Astrocyte of the hippocampus (primary cell): ENCODE measurements around the gene FRAS1.
"Not testable (repeated sequence)": the region's sequence is repeated elsewhere in the genome, so short reads cannot be mapped to it uniquely, and the experiment has no call there.

ENCODE experiments used
- DNase-seq: peaks from one replicate; pipeline ENCODE4 v3.0.0; 2011; ENCODE audit warnings: low read depth, low spot score

FRAS1 gene

DNA sequence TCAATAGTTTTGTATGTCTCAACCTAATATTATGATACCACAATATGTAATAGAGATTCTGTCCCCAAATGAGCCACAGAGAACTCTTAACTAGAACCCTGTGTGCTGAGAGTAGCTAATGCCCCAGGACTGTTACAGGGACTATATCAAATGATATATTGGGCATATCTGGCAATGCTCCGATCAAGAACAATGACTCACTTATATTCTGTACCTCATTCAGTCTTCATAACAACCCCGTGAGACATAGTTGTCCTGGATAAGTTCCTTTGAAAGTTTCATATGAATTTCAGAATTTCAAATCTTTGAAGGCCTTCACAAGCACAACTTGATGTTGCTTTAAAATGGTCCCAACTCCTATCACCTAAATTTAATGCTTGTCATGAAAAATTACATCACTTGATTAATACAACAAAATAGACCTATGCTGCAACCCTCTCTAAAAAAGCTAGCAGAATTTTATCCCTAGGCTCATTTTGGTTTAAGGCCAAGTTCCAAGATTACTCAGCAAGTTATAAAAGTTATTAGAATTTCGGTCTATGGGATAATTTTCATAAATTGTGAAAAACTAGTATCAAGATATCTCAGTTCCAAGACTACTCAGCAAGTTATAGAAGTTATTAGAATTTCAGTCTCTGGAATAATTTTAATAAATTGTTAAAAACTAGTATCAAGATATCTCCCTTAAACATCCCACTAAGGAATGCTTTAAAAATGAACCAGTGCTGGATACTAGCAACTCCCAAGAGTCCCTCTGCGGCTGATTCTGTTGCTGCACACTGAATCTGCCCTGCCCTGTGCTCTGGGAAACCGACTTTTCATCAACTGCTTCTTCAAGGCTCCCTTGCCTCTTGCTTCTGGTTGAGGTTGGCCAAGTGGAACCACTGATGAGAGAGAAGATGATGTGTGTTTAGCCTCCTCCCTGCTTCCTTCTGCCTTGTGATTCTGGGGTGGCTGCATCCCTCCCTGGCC is 488.4 kb downstream of the FRAS1 start:
- no peak for DNase-seq

DNA sequence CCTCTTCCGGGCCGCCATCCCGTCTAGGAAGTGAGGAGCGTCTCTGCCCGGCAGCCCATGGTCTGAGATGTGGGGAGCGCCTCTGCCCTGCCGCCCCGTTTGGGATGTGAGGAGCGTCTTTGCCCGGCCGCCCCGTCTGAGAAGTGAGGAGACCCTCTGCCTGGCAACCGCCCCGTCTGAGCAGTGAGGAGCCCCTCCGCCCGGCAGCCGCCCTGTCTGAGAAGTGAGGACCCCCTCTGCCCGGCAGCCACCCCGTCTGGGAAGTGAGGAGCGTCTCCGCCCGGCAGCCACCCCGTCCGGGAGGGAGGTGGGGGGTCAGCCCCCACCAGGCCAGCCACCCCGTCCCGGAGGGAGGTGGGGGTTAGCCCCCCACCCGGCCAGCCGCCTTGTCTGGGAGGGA is 490.8 kb downstream of the FRAS1 start:
- not testable (repeated sequence) for DNase-seq

DNA sequence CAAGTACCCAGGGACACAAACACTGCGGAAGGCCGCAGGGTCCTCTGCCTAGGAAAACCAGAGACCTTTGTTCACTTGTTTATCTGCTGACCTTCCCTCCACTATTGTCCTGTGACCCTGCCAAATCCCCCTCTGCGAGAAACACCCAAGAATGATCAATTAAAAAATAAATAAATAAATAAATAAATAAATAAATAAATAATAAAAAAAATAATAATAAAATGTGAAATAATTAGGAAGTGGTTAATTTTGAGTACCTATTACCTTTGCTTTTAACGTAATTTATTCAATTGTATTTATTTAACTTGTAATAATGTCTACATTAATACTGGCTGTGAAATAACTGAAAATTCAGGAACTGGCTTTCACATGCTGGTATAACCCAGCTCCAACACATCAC is 491.8 kb downstream of the FRAS1 start:
- not testable (repeated sequence) for DNase-seq

DNA sequence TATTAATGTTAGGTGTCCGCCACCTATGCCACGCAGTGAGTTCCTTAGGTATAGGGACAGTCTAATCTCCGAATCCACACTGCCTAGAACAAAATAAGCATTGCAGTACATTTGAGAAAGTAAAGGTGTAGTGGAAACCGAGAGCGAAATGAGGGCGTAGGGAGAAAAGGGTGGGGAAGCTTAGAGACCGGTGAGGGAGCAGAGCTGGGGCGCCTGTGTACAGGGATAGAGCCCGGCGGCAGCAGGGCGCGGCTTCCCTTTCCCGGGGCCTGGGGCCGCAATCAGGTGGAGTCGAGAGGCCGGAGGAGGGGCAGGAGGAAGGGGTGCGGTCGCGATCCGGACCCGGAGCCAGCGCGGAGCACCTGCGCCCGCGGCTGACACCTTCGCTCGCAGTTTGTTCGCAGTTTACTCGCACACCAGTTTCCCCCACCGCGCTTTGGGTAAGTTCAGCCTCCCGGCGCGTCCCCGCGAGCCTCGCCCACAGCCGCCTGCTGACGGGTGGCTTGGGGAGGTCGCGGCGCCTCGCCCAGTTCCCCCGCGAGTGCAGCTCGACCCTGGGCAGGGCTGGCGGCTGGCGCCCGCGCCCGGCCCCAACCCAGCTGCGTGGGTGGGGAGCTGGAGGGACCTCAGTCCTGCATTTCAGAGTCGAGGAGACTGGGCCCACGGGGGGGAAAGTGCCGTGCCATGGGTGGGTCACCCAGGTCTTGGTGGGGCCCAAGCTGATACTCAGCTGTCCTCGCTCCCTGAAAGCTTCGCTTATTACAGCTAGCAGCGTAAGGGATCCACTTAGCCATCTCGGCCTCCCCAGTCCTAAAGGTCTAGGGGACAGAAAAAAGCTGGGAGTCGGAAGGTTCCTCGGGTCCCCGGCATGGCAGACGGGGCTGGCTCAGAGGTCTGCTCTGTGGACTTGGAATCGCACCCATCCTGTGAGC is 494.6 kb downstream of the FRAS1 start, which contains the start of gene ANXA3:
Gene ANXA3 (plus strand): TSS at position 351 of the 932 bp plus-strand sequence. CDS start 2,704 bp downstream, outside the sequence.
- peak; percentile 68 for DNase-seq

DNA sequence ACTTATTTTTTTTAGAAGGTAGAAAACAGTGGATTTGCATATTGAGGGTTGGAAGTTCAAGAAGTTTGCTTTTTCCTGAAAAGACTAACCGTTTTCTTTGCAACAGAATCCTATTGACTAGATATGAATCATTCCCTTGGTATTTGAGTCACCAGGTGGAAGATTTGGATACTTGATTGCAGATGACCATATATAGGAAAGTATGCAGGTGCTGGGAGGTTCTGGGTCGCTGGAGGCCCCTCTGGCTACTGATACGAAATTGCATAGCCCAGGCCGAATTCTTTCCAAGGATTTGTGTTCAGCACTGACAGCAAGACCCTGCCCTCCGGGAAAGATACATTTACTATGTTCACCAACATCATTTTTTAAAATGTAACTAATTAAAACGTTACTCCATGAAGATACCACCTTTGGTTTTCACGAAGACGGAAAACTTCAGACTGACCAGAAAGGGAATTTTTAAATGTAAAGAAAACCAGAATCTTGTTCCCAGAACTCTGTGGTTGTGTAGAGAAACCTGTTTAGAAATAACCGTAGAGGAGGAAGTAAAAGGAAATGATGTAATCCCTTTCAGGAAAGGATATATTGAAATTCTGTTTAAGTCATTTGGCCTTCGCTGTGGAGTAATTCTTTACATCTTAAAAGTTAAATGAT is 495.4 kb downstream of the FRAS1 start:
- DNase-seq: peak; percentile 78

DNA sequence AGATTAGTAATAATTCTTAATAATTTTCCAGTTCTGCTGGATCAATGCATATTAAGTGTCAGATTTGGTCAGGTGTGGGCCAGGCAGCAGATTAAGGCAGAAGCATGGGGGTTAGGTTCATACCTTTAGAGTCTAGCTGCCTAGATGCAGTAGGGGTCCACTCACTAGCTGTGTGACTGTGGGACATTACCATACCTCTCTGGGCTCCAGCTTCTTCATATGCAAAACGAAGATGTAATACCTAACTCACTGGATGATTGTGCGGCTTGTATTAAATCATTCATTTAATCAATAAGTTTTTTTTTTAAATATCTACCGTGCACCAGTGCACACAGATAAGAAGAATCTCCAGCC is 495.9 kb downstream of the FRAS1 start:
- no peak for DNase-seq

DNA sequence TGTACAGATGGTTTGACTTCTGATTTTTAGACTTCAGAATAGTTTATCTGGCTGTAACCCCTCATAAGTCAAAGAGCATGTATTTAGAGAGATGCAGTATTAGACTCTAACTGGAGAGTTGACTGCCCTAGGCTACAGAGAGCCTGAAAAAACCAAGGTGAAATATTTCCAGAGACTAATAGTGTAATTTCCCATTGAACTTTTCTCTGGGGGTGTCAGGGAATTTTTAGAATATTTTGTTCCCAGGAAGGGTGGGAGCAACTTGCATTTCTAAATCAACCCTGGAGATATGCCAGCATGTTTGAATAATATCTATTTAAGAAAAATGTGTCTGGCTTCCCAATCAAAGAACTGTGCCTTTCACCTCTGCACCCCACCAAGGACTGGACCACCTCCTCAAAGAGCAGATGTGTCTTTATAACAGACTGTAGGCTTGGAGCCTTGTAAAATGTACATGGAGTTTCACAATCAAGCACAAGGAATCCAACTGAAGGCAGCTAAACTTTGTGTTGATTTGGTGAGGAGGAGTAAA is 496.5 kb downstream of the FRAS1 start:
- DNase-seq: no peak

DNA sequence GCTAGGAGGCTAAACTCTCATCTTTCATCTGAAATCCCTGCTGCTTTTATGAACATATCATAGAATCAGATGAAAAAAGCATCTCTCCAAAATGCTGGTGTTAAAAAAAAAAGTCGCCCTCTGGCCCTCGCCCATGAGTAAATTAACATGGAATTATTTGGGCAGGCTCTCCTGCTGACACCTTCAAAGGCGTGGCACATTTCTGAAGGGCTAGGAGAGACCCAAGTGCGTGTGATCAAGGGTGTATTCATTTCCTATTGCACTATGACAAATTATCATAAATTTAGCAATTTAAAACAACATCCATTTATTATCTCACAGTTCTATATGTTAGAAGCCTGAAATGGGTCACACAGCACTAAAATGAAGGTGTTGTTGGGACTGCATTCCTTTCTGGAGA is 499.5 kb downstream of the FRAS1 start:
- no peak for DNase-seq

DNA sequence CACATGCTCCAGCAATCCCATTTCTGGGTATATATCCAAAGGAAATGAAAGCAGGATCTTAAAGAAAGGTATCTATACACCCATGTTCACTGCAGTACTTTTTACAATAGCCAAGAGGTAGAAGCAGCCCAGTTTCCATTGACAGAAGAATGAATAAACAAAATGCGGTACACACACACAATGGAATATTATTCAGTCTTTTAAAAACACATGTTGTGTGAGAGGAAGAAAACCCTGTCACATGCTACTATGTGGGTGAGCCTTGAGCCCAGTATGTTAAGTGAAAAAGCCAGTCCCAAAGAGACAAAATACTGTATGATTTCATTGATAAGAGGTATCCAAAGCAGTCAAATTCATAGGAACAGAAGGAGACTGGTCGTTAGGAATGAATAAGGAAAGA is 500.7 kb downstream of the FRAS1 start:
- no peak for DNase-seq

DNA sequence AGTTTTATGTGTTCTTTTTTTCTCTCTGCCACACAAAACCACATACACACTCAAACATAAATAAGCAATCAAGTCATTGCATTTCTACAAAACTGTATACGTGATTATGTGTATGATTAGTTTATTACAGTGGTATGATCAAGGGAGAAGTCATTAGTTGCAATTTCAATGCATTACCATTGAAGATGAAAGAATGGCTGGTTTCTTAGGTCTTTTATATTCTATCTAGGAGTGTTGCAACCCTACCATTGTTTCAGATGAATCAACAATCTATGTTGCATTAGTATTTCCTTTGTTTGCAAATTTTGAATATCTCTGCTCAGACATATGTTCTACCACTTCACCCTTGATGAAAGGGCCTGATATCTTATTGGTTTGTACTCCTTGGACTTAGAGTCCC is 501.3 kb downstream of the FRAS1 start:
- DNase-seq: no peak

DNA sequence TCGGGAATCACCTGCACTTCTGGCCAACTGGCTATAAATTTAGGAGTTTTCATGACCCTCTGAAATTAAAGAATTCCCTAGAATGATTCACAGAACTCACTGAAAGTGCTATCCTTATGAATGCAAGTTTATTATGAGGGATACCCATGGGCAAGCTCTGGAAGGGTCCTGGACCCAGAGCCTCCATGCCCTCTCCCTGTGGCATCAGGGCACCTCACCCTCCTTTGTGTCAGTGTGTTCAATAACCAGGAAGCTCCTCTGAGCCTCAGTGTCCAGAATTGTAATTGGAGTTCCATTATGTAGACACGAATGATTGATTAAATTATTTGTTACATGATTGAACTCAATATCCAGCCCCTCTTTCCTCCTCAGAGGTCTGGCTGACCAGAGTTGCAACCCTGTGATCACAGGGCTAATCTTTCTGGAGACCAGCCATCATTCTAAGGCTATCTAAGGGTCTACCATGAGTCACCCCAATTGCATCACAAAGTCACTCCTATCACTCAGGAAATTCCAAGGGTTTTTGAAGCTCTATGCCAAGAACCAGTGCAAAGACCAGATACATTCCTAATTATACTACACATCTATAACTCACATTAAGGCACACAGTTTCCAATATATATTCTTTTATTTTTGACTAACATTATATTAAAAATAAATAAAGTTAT is 503.3 kb downstream of the FRAS1 start:
- peak; percentile 84 for DNase-seq

DNA sequence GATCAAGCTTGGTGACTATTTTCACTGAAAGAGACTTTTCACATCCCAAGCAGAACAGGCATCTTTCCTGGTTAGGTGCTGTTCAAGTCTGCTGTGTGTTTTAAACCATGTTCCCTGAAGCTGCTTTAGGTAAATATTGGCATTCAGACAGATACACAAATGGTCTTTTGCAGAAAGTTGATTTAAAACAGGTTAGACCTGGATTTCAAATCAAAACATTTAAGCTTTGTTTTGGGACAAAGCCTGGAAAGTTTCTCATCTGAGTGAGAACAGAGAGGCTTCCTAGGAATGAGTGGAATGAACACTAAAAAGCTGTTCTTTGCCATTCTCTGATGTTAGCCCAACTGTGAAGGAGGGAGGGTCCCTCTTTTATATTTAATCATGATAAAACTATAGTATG is 504.6 kb downstream of the FRAS1 start:
- DNase-seq: peak; percentile 78

DNA sequence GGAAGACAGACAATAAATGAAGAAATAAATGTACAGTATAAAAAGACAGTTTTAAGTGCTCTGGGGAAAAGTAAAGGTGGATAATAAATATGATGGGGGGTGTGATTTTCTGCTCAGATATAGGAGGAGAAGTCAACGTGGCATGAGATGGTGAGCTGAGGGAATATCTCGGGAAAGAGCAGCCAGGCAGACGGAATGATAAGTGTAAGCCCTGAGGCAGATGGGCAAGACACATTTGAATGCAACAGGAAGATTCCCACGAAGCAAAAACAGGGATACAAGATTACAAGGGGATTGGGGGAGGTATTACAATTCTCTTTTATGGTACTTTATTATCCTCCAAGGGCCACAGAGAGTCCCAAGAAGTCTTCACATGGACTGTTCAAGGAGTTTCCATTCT is 505.6 kb downstream of the FRAS1 start:
- DNase-seq: no peak

DNA sequence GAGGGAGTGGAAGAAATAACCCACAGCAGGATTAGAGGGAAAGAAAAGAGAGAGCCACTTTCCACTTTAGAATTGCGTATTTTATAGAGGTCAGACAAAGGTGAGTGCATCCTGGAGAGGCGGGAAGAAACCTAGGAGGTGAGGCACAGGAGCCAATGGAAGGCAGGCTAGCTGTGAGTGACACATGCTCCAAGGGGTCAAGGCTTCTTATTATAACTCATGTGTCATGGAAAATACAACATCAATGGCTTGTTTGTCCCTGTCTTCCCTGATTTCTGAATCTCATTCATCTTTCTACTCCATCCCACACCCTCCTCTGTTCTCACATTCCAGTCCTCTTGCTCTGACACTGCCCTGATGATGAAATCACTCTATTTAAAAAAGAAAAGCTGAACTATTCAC is 508.8 kb downstream of the FRAS1 start:
- DNase-seq: peak; percentile 71

DNA sequence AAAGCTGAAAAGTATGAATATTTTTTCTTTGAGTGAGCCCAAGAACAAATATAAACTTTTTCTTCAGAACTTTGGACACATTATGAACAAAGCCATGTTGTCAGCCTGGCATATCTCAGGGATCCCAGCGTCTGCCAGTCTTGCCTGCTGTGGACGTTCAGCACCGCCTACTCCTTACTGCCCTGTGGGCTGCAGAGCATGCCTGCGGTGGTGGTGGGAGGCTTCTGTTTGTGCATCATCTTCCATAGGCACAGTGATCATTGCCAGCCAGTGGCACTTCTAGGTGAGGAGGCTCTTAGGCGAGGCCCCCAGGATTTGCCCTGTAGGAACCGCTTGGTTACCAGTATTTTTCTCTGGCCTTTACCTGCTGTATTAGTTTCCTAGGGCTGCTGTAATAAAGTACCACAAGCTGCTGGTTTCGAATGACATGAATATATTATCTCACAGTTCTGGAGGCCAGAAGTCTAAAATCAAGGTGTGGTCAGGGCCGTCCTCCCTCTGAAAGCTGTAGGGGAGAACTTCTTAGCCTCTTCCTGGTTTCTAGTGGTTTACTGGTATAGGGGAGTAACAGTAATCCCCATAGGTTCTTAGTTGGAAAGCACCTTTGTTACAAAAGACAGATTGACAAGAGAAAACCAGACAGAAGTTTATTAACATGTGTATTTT is 509.8 kb downstream of the FRAS1 start:
- no peak for DNase-seq

DNA sequence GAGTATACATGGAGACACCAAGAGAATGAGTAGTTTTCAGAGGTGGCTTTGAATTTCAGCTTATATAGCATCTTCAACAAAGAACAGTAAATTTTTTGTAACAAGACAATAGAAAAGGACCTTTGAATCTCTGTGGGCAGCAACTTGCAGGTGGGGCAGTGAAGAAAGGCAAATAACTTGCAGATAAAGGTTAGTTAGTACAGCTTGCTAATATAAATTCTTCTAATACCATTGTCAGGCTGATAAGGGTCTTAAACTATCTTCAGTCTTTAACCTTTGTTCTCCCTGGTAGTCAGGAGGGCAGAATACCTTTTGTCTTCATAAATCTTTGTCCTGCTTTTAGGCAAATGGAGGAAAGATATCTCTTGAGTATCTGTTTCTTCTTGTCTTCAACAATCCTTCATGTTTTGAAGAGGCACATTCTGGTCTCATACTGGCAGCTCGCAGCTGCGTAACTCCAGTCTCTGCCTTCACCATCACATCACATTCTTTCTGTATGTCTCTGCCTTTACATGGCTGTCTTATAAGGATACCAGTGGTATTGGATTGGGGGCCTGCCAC is 510.5 kb downstream of the FRAS1 start:
- no peak for DNase-seq

DNA sequence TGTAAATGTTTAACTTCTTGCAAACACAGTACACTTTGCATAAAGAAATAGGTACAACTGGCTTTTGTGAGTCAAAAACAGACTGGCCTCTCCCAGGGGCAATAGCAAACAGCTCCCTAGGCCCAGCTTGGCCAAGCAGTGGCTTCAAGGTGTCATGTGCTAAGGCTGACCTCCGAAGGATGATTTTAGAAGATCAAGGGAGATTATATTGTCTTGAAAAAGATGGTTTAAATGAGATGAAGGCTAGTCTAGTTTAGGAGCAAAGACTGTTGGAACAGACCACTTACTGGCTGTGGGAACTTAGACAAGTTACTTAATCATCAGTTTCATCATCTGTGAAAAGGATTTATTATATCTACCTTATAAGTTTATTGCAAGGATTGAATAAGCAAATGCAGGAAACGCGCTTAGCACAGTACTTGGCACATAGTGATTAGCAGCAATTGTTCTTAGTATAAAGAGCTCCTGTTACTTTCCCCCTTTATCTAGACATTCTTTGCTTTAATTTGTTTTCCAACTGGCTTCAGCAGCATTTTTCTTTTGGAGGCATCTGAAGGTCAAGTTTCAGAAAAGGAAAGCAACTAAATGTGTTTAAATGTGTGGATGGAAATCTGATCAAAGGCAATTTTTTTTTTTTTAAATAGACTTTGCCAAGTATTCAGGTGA is 511.6 kb downstream of the FRAS1 start:
- no peak for DNase-seq

DNA sequence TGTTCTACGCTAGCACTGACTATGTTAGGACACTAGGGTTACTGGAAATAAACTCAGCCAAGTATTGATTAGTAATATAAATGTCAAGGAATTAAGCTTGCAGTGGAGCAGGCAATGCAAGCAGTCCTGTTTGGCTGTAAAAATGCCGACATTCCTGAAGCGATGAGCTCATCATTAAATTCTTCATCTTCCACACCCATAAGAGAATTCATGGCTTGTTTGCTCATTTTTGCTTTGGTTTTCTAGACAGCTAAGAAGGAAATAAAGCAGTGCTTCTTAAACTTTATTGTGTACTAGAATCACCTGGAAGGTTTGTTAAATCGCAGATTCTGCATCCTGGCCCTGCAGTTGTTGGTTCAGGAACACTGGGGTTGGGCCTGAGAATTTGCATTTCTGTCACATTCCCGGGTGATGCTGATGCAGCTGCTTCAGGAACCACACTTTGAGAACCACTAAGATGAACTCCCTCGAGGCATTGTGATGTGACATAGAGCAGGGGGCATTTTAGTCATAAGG is 512.2 kb downstream of the FRAS1 start:
- peak; percentile 90 for DNase-seq

DNA sequence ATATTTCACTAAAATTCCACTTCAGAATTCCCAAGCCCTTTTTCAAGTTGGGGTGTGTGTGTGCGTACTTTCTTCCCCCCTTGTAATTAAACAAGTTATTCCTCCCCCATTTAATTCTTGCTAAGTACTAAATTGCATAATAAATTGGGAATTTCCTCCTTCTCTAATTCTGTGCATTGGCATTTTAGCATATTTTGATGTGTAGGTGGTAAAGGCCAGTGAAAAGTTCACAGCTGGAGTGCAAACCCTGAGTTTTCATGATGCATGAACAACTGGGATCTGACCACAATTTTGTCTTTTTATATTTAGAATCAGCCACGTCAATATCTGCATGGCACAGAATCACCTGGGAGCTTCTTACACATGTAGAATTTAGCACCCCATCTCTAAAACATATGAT is 513.0 kb downstream of the FRAS1 start:
- DNase-seq: no peak
